Uterus (tissue), 4 donors: ENCODE results near the gene BUB1B. TPM values are rescaled to one million over a fixed set of nuclear protein-coding genes. Genes with fewer than 3 reads are reported as not detected.
"Not testable (repeated sequence)": the region's sequence is repeated elsewhere in the genome, so short reads cannot be mapped to it uniquely, and the experiment has no call there.

Experiments used
- DNase-seq, 2 donors: peaks; one replicate each; pipeline ENCODE4 v3.0.0-alpha.2; 2019 to 2020
- H3K27ac ChIP-seq, 2 donors: fragments of 200-600 bp; sonication (generic); 1 replicate in 1 of 2; 2 replicates in 1 of 2; pipeline ENCODE4 v1.5.1; 2016 to 2018
- H3K27me3 ChIP-seq, 2 donors: fragments of 200-600 bp; sonication (generic); one replicate each; pipeline ENCODE4 v1.5.1; 2018 to 2019; ENCODE audit warnings: control low read depth in 1 of 2
- H3K36me3 ChIP-seq, 2 donors: fragments of 200-600 bp; sonication (generic); one replicate each; pipeline ENCODE4 v1.5.1; 2019; ENCODE audit warnings: control low read depth in 1 of 2
- H3K4me1 ChIP-seq, 2 donors: fragments of 200-600 bp; sonication (generic); one replicate each; pipeline ENCODE4 v1.5.1; 2018 to 2019; ENCODE audit warnings: control low read depth in 1 of 2
- H3K4me3 ChIP-seq, 2 donors: fragments of 200-600 bp; sonication (generic); 1 replicate in 1 of 2; 2 replicates in 1 of 2; pipeline ENCODE4 v1.5.1; 2018 to 2019; ENCODE audit warnings: mild to moderate bottlenecking in 1 of 2
- H3K9me3 ChIP-seq, 2 donors: fragments of 200-600 bp; sonication (generic); one replicate each; pipeline ENCODE4 v1.5.1; 2019; ENCODE audit warnings: control low read depth in 1 of 2
- CTCF ChIP-seq, 4 experiments: fragments of 200-600 bp in 2 of 4; fragments of 450-650 bp in 2 of 4; sonication (generic) in 2 of 4; IDR thresholded peaks; one replicate each; pipeline ENCODE4 v1.5.1; 2016 to 2019; ENCODE audit warnings: antibody characterized with exemption in 4 of 4, mild to moderate bottlenecking in 2 of 4, moderate library complexity in 1 of 4
- POLR2A ChIP-seq, 2 donors: fragments of 450-650 bp; IDR thresholded peaks; one replicate each; pipeline ENCODE4 v1.6.1; 2016; ENCODE audit warnings: antibody characterized with exemption in 2 of 2, mild to moderate bottlenecking in 1 of 2, moderate library complexity in 1 of 2
- intact Hi-C: fragments of 100-400 bp; cut with DNase I; formaldehyde crosslinking; loops from one replicate; pipeline ENCODE4 v1.15.1; 2023; ENCODE audit warnings: low total_unique reads
- total RNA-seq, 4 donors: library from RNA; depleted of rRNA in 3 of 4; stranded (reverse); fragments of >200 nt in 3 of 4; gene quantifications; one replicate each; pipeline versions ENCODE4 v1.1.0 to v1.2.4, GENCODE V29; 2014 to 2023
- donor health status: DM: yes; HTN: yes; CAD: no.

Gene BUB1B
- total RNA-seq, 4 donors from 2014 or later = under 0.01 to 31.5 TPM; not detected in 2

GRCh38 chr15:40151991-40152390, 8.9 kb upstream of the BUB1B start:
- TF ChIP-seq POLR2A (IDR thresholded peaks at IDR 0.05) (no peak), CTCF (IDR thresholded peaks at IDR 0.05) (no peak)
- H3K36me3 ChIP-seq = no peaks in the 10 kb centered on the region
- DNase-seq = no peak
- H3K27me3 ChIP-seq = no peaks in the 10 kb centered on the region
- no peak overlapping the region for H3K4me3 ChIP-seq
- H3K9me3 ChIP-seq = no peaks in the 10 kb centered on the region
- H3K27ac ChIP-seq = no peak overlapping the region
- intact Hi-C loops = no loop called here
- H3K4me1 ChIP-seq = no peaks in the 10 kb centered on the region

- H3K4me1 ChIP-seq, H3K4me3 ChIP-seq, H3K36me3 ChIP-seq, DNase-seq, H3K27me3 ChIP-seq, H3K9me3 ChIP-seq, intact Hi-C loops, H3K27ac ChIP-seq: not testable (repeated sequence)
Observed at GRCh38 chr15:40154821-40155220, 6.0 kb upstream of the BUB1B start.

- H3K4me3 ChIP-seq = no peak overlapping the region
- peaks cover 0 to under 1% of the 10 kb centered on the region in 2 donors for H3K4me1 ChIP-seq
- H3K27ac ChIP-seq = no peak overlapping the region
- H3K9me3 ChIP-seq = no peaks in the 10 kb centered on the region
- H3K36me3 ChIP-seq = no peaks in the 10 kb centered on the region
- no peak for TF ChIP-seq CTCF (IDR thresholded peaks at IDR 0.05)
- TF ChIP-seq POLR2A (IDR thresholded peaks at IDR 0.05) = no peak
- DNase-seq = no peak
- H3K27me3 ChIP-seq = no peaks in the 10 kb centered on the region
- intact Hi-C loops = no loop called here
Observed at GRCh38 chr15:40155270-40155910, 5.5 kb upstream of the BUB1B start.

GRCh38 chr15:40157778-40158447, 3.0 kb upstream of the BUB1B start:
- Histone ChIP-seq H3K27ac (no peak overlapping the region), H3K36me3 (no peaks in the 10 kb centered on the region), H3K4me1 (peaks cover 0 to 3% of the 10 kb centered on the region in 2 donors), H3K9me3 (no peaks in the 10 kb centered on the region), H3K4me3 (no peak overlapping the region), H3K27me3 (no peaks in the 10 kb centered on the region)
- no peak for TF ChIP-seq POLR2A (IDR thresholded peaks at IDR 0.05)
- TF ChIP-seq CTCF (IDR thresholded peaks at IDR 0.05) = no peak
- no peak for DNase-seq
- intact Hi-C loops = no loop called here

- Histone ChIP-seq H3K4me1 (peaks cover 0 to 3% of the 10 kb centered on the region in 2 donors), H3K36me3 (no peaks in the 10 kb centered on the region), H3K27ac (no peak overlapping the region), H3K4me3 (no peak overlapping the region), H3K9me3 (no peaks in the 10 kb centered on the region), H3K27me3 (no peaks in the 10 kb centered on the region)
- intact Hi-C loops = no loop called here
- DNase-seq = no peak
- TF ChIP-seq POLR2A (IDR thresholded peaks at IDR 0.05) = no peak
- no peak for TF ChIP-seq CTCF (IDR thresholded peaks at IDR 0.05)
Observed at GRCh38 chr15:40160021-40160420, 848 bp upstream of the BUB1B start.
